ENCODE measurements around the gene SUN3. TPM values are rescaled to one million over a fixed set of nuclear protein-coding genes. Genes with fewer than 3 reads are reported as not detected.
A peak's percentile ranks its signal among the peaks of the same experiment; 100 is the strongest.
"Not testable (repeated sequence)": the region's sequence is repeated elsewhere in the genome, so short reads cannot be mapped to it uniquely, and the experiment has no call there.

The SUN3 gene
- total RNA-seq, 2 donors from 2014 or later, result not detected

GRCh38 chr7:47950714-47951113 is 78.2 kb downstream of the SUN3 start:
- peak; percentile 88 for ATAC-seq
- peak; percentile 66 to 73 for DNase-seq
- intact Hi-C loops (cut with DNase I, micrococcal nuclease), result no loop called here

- ATAC-seq, result no peak
- no peak for DNase-seq
- intact Hi-C loops (cut with DNase I, micrococcal nuclease), result no loop called here
Measured at GRCh38 chr7:47949703-47950102, 79.2 kb downstream of the SUN3 start.

GRCh38 chr7:47948141-47948790 is 80.6 kb downstream of the SUN3 start, which contains the start of gene PKD1L1:
TSS of gene PKD1L1 (minus strand) at chr7:47948466. CDS start at chr7:47948440, 26 bp downstream.
- no peak for ATAC-seq
- intact Hi-C loops (cut with DNase I, micrococcal nuclease), result no loop called here
- no peak for DNase-seq

GRCh38 chr7:47947355-47947749 is 81.6 kb downstream of the SUN3 start:
- intact Hi-C loops (cut with DNase I, micrococcal nuclease), result no loop called here
- DNase-seq, result no peak

DNA sequence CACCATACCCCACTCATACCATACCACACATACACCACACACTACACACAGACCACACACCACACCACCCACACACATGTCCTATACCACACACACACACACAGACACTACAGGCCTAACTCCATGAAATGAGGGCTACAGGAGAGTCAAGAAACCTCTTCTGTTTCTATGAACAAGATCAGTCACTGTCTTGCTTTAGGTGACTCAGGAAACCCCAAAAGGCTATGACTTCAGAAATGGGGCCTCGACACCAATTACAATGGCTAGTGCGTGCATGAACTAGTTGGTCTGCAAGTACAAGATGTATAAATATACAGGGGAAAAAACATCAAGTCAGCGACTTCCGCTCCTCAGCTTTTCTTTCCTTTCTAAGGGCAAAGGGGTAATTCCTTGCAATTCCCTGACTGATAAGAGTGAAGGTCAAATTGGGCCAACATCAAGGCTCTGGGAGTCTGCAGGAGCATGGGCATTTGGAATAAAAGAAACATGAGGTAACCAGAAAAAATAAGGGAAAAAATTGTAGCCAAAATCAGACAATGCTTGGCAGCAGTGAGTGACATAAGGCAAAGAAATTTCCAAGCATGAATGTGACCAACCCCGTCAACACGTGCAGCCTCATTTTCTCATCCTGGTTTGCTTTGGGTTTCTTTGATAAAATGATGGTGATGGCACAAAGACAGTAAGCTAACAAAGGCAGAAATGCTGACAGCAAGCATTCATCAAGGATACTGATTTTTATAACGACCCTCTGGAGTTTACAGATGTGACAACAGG is 82.1 kb downstream of the SUN3 start:
- no peak for ATAC-seq
- no peak for DNase-seq
- intact Hi-C loops (cut with DNase I, micrococcal nuclease), result no loop called here

More at GRCh38 chr7:47947355-47947749, 81.6 kb downstream of the SUN3 start:
- ATAC-seq, result no peak

DNA sequence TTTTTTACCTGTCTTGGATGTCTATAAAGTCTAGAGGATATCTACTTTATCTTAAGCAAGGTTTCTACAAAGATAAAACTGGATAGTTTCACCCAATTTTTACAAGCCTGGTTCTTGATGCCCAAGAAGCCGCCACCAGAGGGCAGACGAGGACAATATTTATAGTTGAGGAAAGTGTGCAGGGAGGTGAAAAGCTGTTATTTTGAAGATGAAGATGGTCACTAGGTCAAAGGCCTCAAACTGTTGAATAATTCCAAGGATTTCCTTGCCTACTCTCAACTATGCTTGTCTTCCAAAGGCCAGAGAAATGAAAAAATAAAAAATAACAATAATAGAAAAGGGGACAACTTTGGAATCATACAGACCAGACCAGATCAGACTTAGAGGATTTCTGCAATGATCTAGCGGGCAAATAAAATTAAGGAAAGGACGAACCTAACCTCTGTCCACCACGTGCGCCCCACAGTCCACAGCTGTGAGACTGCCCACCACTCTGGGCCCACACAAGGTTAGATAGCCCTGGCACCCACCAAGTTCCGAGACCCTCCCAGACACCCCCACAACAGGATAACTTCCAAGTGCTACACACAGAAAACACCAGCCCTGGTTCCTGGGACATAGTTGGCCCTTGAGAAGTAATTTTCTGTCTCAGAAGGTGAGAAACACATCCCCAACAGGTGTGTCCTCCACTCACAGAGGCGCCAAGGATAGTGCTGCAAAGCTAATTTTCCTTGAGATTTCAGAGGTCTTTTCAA is 83.5 kb downstream of the SUN3 start:
- intact Hi-C loops (cut with DNase I, micrococcal nuclease), result loop anchor here in 1 of 2 donors (2.0 kb wide), 1 partner anchor 165 kb away; no protein-coding TSS in a partner anchor
- ATAC-seq, result no peak
- peak; percentile 58 to 96 for DNase-seq

GRCh38 chr7:47944536-47945260 is 84.2 kb downstream of the SUN3 start:
- intact Hi-C loops (cut with DNase I, micrococcal nuclease), result loop anchor here in 1 of 2 donors (2.0 kb wide), 1 partner anchor 166 kb away; no protein-coding TSS in a partner anchor
- ATAC-seq, result no peak
- no peak for DNase-seq

DNA sequence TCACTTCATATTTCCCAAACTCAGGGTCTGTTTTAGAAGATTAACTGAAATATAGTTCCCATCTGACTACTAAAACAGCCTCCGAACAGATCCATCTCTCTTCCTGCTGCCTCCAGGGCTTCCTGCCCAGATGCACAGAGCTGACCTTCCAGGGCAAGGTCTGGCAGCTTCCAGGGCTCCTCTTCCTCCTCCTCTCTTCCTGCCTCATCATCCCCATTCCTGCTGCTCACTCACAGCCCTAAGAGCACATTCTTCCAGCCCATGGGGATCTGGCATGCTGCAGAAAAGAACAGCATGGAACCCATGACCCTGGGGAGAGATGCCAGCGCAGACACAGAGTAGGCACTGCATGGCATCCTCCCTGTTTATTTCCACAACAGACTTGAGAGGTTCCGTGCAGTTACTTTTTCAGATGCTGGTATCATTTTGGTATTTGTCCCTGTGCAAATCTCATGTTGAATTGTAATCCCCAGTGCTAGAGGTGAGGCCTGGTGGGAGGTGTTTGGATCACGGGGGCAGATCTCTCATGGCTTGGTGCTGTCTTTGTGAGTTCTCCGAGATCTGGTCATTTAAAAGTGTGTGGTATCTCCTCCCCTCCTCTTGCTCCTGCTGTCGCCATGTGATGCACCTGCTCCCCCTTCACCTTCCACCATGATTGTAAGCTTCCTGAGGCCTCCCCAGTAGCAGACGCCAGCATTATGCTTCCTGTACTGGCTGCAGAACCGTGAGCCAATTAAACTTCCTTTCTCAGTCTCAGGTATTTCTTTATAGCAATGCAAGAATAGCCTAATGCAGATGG is 85.0 kb downstream of the SUN3 start:
- intact Hi-C loops (cut with DNase I, micrococcal nuclease), result loop anchor here in 1 of 2 donors (2.0 kb wide), 1 partner anchor 167 kb away; no protein-coding TSS in a partner anchor
- ATAC-seq (no peak), DNase-seq (no peak)

- ATAC-seq; intact Hi-C loops (cut with DNase I, micrococcal nuclease); DNase-seq: not testable (repeated sequence)
Measured at GRCh38 chr7:47942651-47943050, 86.3 kb downstream of the SUN3 start.

- DNase-seq (no peak), ATAC-seq (no peak)
- intact Hi-C loops (cut with DNase I, micrococcal nuclease), result no loop called here
Measured at GRCh38 chr7:47942132-47942531, 86.8 kb downstream of the SUN3 start.

GRCh38 chr7:47941136-47941844 is 87.6 kb downstream of the SUN3 start:
- DNase-seq (no peak), ATAC-seq (no peak)
- intact Hi-C loops (cut with DNase I, micrococcal nuclease), result no loop called here

GRCh38 chr7:47940088-47941013 is 88.6 kb downstream of the SUN3 start:
- ATAC-seq (peak; percentile 93), DNase-seq (peak; percentile 74 to 82)
- intact Hi-C loops (cut with DNase I, micrococcal nuclease), result no loop called here

DNA sequence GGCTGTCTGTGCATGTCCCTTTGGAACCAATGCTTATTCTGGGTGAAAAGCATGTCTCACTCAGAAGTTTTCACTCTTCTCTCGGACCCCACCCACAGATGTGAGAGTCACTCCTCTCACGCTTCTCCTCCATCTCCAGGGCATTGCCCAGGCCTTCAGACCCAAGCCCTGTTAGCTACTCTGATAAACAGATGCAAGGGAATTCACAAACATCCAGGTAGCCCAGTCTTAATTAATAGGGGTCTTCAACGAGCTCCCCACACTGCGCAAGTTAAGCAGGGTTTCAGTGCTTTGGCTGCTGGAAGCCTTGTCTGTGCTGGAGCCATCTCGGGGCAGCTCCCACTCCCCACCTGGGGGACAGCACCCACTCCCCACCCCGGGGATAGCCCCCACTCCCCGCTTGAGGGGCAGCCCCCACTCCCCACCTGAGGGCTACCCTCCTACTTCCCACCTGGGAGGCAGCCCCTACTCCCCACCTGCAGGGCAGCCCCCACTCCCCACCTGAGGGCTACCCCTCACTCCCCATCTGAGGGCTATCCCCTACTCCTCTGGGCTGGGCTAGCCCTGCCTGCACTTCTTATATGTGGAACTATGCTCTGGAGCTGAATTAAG is 89.4 kb downstream of the SUN3 start:
- ATAC-seq (peak; percentile 1), DNase-seq (no peak)
- intact Hi-C loops (cut with DNase I, micrococcal nuclease), result no loop called here

DNA sequence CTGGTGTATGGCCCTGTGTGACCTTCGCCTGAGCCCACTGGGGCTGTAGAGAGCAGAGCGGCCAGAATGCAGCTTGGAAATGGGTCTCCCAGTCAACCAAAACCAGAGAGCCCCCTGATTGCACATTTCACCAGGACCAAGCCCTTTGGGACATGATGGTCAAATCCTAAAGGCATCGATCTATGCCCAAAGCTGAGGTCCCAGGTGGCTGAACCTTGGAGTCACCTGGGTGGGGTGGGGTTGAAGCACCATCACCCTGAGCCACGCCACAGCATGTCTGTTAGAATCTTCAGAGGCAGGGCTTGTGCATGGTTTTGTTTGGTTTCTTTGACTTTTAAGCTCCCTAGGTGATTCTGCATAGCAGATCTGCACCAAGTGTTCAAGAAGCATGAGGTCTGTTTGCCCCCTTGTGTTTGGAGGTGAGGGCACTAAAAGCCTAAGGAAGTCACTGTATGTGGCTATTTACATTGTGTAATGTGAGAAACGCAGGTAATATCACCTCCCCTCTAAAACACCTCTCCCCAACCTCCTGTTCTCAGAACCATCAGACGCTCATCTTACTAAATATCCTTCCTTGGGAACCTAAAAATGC is 90.2 kb downstream of the SUN3 start:
- DNase-seq, result no peak
- intact Hi-C loops (cut with DNase I, micrococcal nuclease), result no loop called here
- ATAC-seq, result no peak

GRCh38 chr7:47937711-47938573 is 91.0 kb downstream of the SUN3 start:
- DNase-seq, result no peak
- intact Hi-C loops (cut with DNase I, micrococcal nuclease), result no loop called here
- ATAC-seq, result no peak

Measured in left colon (tissue), 2 donors.